Choroid plexus epithelial cell (primary cell): ENCODE measurements around the gene LSM5.

Experiments used
- DNase-seq: peaks from one replicate; pipeline ENCODE4 v3.0.0-alpha.2; 2010; ENCODE audit warnings: low read depth
- H3K4me3 ChIP-seq: 2 replicates; pipeline ENCODE4 v1.5.1; 2011; ENCODE audit warnings: low read depth, mild to moderate bottlenecking, control low read depth, low read length, moderate library complexity
- CTCF ChIP-seq: conservative IDR thresholded peaks from 2 replicates; pipeline ENCODE4 v1.5.1; 2011; ENCODE audit warnings: low read depth, mild to moderate bottlenecking, control low read depth, inconsistent platforms, low read length, moderate library complexity

The LSM5 gene

GRCh38 chr7:32532716-32533115, 42.5 kb upstream of the LSM5 start:
- no peak for DNase-seq
- TF ChIP-seq CTCF: no peak
- H3K4me3 ChIP-seq: no peak overlapping the region

- DNase-seq: no peak
- no peak for TF ChIP-seq CTCF
- no peak overlapping the region for H3K4me3 ChIP-seq
Measured at GRCh38 chr7:32532086-32532485, 41.9 kb upstream of the LSM5 start.

GRCh38 chr7:32531402-32531801, 41.2 kb upstream of the LSM5 start:
- no peak for TF ChIP-seq CTCF
- DNase-seq: no peak
- no peak overlapping the region for H3K4me3 ChIP-seq

- no peak for TF ChIP-seq CTCF
- no peak for DNase-seq
Measured at GRCh38 chr7:32525839-32526238, 35.7 kb upstream of the LSM5 start.

GRCh38 chr7:32524631-32525030, 34.5 kb upstream of the LSM5 start:
- DNase-seq: no peak
- TF ChIP-seq CTCF: no peak
- no peak overlapping the region for H3K4me3 ChIP-seq

More at GRCh38 chr7:32525839-32526238, 35.7 kb upstream of the LSM5 start:
- no peak overlapping the region for H3K4me3 ChIP-seq

GRCh38 chr7:32522746-32523530, 32.8 kb upstream of the LSM5 start:
- no peak for TF ChIP-seq CTCF
- DNase-seq: no peak
- no peak overlapping the region for H3K4me3 ChIP-seq

- no peak for DNase-seq
- no peak overlapping the region for H3K4me3 ChIP-seq
- TF ChIP-seq CTCF: no peak
Measured at GRCh38 chr7:32519763-32520162, 29.6 kb upstream of the LSM5 start.
